Chondrocyte (in vitro differentiated cells): ENCODE results near the gene ABTB2. TPM values are rescaled to one million over a fixed set of nuclear protein-coding genes. Genes with fewer than 3 reads are reported as not detected.

Source experiments
- DNase-seq: peaks from one replicate; pipeline ENCODE4 v3.0.0; 2021; ENCODE audit warnings: mixed read lengths, low spot score
- H3K27ac Mint-ChIP-seq: one replicate; pipeline ENCODE4 v1.8.0; 2021; ENCODE audit warnings: mild to moderate bottlenecking, moderate library complexity, mixed read lengths; ENCODE audit not compliant: unreplicated experiment
- H3K27me3 Mint-ChIP-seq: 2 replicates; pipeline ENCODE4 v1.8.0; 2021; ENCODE audit warnings: low read depth, mixed read lengths
- H3K36me3 Mint-ChIP-seq: 2 replicates; pipeline ENCODE4 v1.8.0; 2021; ENCODE audit warnings: low read depth, mixed read lengths
- H3K4me1 Mint-ChIP-seq: 2 replicates; pipeline ENCODE4 v1.8.0; 2021; ENCODE audit warnings: low read depth, mild to moderate bottlenecking, mixed read lengths
- H3K4me3 Mint-ChIP-seq: one replicate; pipeline ENCODE4 v1.8.0; 2021; ENCODE audit warnings: mild to moderate bottlenecking, moderate library complexity, mixed read lengths; ENCODE audit not compliant: unreplicated experiment
- H3K9me3 Mint-ChIP-seq: 2 replicates; pipeline ENCODE4 v1.8.0; 2021; ENCODE audit warnings: low read depth, mixed read lengths
- total RNA-seq: library from RNA; stranded (reverse); gene quantifications from 3 replicates; pipeline ENCODE4 v1.2.1, GENCODE V29; 2021
- TF ChIP-seq, protein P1 (sequence below): fragments of 200-600 bp; sonication (generic); IDR thresholded peaks from 2 replicates; pipeline ENCODE4 v1.5.0; 2021; ENCODE audit warnings: antibody characterized with exemption, mild to moderate bottlenecking, moderate library complexity

ABTB2 gene
- total RNA-seq, 1 donor from 2014 or later, result 3.1 TPM

DNA sequence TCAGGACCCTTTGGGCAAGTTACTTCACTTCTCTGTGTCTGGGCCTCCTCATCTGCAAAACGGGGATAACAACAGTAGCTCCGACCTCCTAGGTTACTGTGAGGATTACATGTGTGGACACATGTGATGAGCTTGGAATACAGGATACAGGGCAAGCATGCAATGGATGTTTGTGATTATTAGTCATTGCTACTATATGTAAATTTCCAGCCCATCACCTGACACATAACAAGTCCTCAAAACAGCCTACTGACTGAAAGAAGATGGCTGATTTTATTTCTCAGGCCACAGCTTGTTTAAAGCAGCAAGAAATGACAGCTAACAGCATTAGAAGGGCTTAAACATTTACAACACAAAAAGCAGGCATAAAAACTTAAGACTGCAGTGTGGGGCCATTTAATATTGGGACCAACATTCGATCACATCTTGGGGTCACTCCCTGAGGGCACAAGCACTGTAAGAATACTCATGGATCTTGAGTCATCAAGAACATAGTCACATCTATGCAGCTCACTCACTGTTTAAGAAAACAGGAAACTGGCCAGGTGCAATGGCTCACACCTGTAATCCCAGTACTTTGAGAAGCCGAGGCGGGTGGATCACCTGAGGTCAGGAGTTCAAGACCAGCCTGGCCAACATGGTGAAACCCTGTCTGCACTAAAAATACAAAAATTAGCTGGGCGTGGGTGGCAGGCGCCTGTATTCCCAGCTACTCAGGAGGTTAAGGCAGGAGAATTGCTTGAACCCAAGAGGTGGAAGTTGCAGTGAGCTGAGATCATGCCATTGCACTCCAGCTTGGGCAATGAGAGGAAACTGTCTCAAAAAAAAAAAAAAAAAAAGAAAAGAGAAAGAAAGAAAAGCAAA is 49.5 kb downstream of the ABTB2 start:
- Mint-ChIP-seq H3K36me3 (no peaks in the 10 kb centered on the region), H3K4me1 (peaks cover 22% of the 10 kb centered on the region), H3K9me3 (no peaks in the 10 kb centered on the region), H3K27ac (no peak overlapping the region), H3K4me3 (no peak overlapping the region), H3K27me3 (no peaks in the 10 kb centered on the region)
- TF ChIP-seq, protein P1, sequence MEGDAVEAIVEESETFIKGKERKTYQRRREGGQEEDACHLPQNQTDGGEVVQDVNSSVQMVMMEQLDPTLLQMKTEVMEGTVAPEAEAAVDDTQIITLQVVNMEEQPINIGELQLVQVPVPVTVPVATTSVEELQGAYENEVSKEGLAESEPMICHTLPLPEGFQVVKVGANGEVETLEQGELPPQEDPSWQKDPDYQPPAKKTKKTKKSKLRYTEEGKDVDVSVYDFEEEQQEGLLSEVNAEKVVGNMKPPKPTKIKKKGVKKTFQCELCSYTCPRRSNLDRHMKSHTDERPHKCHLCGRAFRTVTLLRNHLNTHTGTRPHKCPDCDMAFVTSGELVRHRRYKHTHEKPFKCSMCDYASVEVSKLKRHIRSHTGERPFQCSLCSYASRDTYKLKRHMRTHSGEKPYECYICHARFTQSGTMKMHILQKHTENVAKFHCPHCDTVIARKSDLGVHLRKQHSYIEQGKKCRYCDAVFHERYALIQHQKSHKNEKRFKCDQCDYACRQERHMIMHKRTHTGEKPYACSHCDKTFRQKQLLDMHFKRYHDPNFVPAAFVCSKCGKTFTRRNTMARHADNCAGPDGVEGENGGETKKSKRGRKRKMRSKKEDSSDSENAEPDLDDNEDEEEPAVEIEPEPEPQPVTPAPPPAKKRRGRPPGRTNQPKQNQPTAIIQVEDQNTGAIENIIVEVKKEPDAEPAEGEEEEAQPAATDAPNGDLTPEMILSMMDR, result no peak
- DNase-seq, result no peak

DNA sequence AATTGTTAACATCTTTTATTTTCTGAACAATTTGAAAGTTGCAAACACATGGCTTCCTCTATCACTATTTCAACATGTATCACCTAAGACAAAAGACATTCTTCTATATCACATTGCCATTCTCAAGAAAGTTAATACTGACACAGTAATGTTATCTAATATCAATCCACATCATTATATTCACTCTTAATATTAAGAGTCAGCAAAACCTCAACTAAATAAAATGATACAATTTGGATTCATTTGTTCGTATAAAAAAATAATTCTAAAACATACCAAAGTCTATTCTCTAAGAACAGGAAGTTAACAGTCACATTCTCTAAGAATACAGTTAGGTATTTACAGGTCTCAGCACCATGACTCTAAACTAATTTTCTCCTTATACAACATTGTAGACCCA is 52.0 kb downstream of the ABTB2 start:
- Mint-ChIP-seq H3K4me1 (peaks cover 42% of the 10 kb centered on the region), H3K4me3 (no peak overlapping the region), H3K36me3 (no peaks in the 10 kb centered on the region), H3K27ac (no peak overlapping the region), H3K27me3 (no peaks in the 10 kb centered on the region), H3K9me3 (no peaks in the 10 kb centered on the region)
- no peak for DNase-seq
- TF ChIP-seq, protein P1, result no peak

DNA sequence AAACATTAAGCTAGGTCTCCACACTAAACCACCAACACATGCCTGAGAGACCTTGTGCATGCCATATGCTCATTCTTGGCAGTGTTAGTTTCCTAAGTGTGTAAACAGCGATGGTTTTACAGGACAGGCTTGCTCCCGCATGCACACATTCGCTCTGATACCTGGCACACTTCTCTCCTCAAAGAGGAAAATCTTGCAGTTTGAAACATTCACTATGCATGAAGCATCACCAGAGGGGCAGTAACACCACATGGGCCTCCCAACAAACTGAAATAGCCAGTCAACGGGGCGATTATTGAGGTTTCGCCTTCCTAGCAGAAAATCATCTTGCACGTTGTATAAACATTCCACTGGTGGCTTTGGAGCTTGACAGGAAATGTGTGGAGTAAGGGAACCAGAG is 52.6 kb downstream of the ABTB2 start:
- no peaks in the 10 kb centered on the region for H3K36me3 Mint-ChIP-seq
- TF ChIP-seq, protein P1, result no peak
- DNase-seq, result no peak
- no peak overlapping the region for H3K4me3 Mint-ChIP-seq
- no peaks in the 10 kb centered on the region for H3K27me3 Mint-ChIP-seq
- peaks cover 42% of the 10 kb centered on the region for H3K4me1 Mint-ChIP-seq
- no peaks in the 10 kb centered on the region for H3K9me3 Mint-ChIP-seq
- no peak overlapping the region for H3K27ac Mint-ChIP-seq

DNA sequence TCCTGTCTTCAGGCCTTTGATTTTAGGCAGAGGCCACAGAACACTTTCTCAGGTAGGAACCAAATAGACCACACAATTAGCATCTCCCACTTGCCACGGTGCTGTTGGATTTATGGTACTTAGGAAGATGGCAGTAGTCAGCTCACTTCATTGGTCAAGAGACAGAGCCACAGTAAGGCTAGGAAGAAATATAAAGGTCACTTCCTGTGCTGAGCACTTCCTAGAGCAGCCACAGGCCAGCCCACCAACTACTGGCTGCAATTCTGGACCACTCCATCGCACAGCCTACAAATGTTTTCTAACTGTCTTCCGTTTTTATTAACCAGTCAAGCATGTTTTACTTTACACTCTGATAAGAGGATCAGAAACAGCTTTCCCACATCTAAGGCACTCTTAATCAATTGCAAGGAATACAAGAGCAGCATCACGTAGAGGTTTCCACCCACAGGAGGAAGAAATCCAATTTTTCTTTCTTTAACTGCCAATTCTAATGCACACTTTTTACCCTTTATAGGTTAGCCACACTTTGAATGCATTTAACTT is 54.7 kb downstream of the ABTB2 start:
- TF ChIP-seq, protein P1, result no peak
- peaks cover 30% of the 10 kb centered on the region for H3K4me1 Mint-ChIP-seq
- H3K4me3 Mint-ChIP-seq, result no peak overlapping the region
- peak overlapping the region; percentile 45 for H3K27ac Mint-ChIP-seq
- no peaks in the 10 kb centered on the region for H3K36me3 Mint-ChIP-seq
- DNase-seq, result no peak
- H3K9me3 Mint-ChIP-seq, result no peaks in the 10 kb centered on the region
- no peaks in the 10 kb centered on the region for H3K27me3 Mint-ChIP-seq

DNA sequence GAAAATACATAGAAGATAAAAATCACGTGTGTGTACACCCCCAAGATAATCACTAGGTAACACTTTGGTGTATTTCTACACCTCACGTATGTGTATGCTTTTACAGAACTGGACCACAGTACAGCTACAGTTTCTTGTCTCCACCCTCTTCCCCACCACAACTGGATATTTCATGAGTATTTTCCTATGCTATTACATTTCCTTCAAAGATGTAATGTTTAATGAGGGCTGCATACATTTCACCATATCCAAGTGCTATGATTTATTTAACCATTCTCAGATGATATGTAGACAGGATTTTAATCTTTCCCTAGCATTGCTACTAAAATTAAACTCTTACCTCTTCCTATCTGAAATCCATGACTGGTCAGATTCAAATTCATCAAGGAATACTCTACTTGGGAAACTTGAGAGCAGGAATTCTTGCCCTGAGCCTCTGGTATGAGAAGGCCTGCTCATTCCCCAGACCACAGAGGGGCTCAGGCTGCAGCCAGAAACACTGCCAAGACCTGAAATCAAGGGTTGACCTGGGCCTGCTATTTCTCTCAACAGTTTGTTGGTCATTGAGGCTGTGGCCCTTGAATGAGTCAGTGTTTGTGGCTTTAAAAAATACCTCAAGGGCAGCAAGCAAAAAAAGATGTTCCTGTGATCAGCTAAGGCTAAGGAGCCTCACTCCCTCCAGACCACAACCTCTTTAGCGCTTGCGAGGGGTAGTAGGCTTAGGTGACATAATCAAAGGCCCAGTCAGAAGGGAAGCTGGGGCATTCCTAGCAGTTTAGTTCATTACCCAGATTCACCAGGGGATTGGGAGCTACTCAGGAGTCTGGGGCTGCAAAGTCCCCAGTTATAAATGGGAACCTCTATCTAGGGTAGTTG is 55.5 kb downstream of the ABTB2 start:
- H3K9me3 Mint-ChIP-seq, result no peaks in the 10 kb centered on the region
- TF ChIP-seq, protein P1, result no peak
- no peak overlapping the region for H3K4me3 Mint-ChIP-seq
- H3K4me1 Mint-ChIP-seq, result peaks cover 28% of the 10 kb centered on the region
- H3K27me3 Mint-ChIP-seq, result peaks cover 2% of the 10 kb centered on the region
- H3K27ac Mint-ChIP-seq, result peak overlapping the region; percentile 87
- H3K36me3 Mint-ChIP-seq, result no peaks in the 10 kb centered on the region
- DNase-seq, result no peak
